Activated T-cell treated with anti-CD3 and anti-CD28 coated beads, Interleukin-2, amount 50 U/mL, for 72 hours (primary cell): Measurements from ENCODE around the gene PDGFD. TPM values are rescaled to one million over a fixed set of nuclear protein-coding genes. Genes with fewer than 3 reads are reported as not detected.

Experiments
- ATAC-seq, 2 donors: fragments of 150-1000 bp; cut with Tn5 transposase; replicated peaks in 1 of 2; 2 replicates each; pipeline ENCODE4 v1.10.0; 2021; ENCODE audit warnings: moderate library complexity in 2 of 2, mild to moderate bottlenecking in 1 of 2
- DNase-seq, 2 donors: peaks; one replicate each; pipeline ENCODE4 v3.0.0; 2021 to 2022; ENCODE audit warnings: mixed read lengths in 1 of 2
- H3K27ac Mint-ChIP-seq: one replicate; pipeline ENCODE4 v1.8.0; 2022; ENCODE audit warnings: mild to moderate bottlenecking, moderate library complexity, mixed read lengths
- H3K27me3 Mint-ChIP-seq: one replicate; pipeline ENCODE4 v1.8.0; 2022; ENCODE audit warnings: low read depth, mixed read lengths
- H3K36me3 Mint-ChIP-seq, 2 donors: one replicate each; pipeline ENCODE4 v1.8.0; 2022; ENCODE audit warnings: mixed read lengths in 2 of 2, mild to moderate bottlenecking in 1 of 2; ENCODE audit not compliant: insufficient read depth in 2 of 2
- H3K4me1 Mint-ChIP-seq: one replicate; pipeline ENCODE4 v1.8.0; 2022; ENCODE audit warnings: low read depth, mixed read lengths
- H3K4me3 Mint-ChIP-seq, 2 donors: one replicate each; pipeline ENCODE4 v1.8.0; 2022; ENCODE audit warnings: mild to moderate bottlenecking in 2 of 2, mixed read lengths in 2 of 2, moderate library complexity in 2 of 2
- H3K9me3 Mint-ChIP-seq, 2 donors: one replicate each; pipeline ENCODE4 v1.8.0; 2022; ENCODE audit warnings: mixed read lengths in 2 of 2
- total RNA-seq, 2 donors: library from RNA; stranded (reverse); gene quantifications; one replicate each; pipeline ENCODE4 v1.2.3, GENCODE V29; 2022

PDGFD gene
- total RNA-seq, 2 donors from 2014 or later, result 0.05 TPM; not detected in 1

- Mint-ChIP-seq H3K4me3 (no peak overlapping the region), H3K9me3 (no peaks in the 10 kb centered on the region), H3K4me1 (no peaks in the 10 kb centered on the region), H3K27ac (no peak overlapping the region), H3K27me3 (no peaks in the 10 kb centered on the region), H3K36me3 (no peaks in the 10 kb centered on the region)
- DNase-seq (no peak), ATAC-seq (no peak)
These were observed 34.8 kb downstream of the PDGFD start for GRCh38 chr11:104129145-104129544.

- Mint-ChIP-seq H3K4me3 (no peak overlapping the region), H3K36me3 (no peaks in the 10 kb centered on the region), H3K27me3 (no peaks in the 10 kb centered on the region), H3K27ac (no peak overlapping the region), H3K4me1 (no peaks in the 10 kb centered on the region), H3K9me3 (no peaks in the 10 kb centered on the region)
- DNase-seq, result no peak
- no peak for ATAC-seq
These were observed 36.1 kb downstream of the PDGFD start for GRCh38 chr11:104127828-104128227.

GRCh38 chr11:104126464-104126863, 37.5 kb downstream of the PDGFD start:
- Mint-ChIP-seq H3K27me3 (no peaks in the 10 kb centered on the region), H3K27ac (no peak overlapping the region), H3K9me3 (no peaks in the 10 kb centered on the region), H3K4me3 (no peak overlapping the region), H3K36me3 (no peaks in the 10 kb centered on the region), H3K4me1 (no peaks in the 10 kb centered on the region)
- DNase-seq (no peak), ATAC-seq (no peak)

GRCh38 chr11:104124979-104125378, 39.0 kb downstream of the PDGFD start:
- DNase-seq (no peak), ATAC-seq (no peak)
- Mint-ChIP-seq H3K27me3 (no peaks in the 10 kb centered on the region), H3K27ac (no peak overlapping the region), H3K9me3 (no peaks in the 10 kb centered on the region), H3K36me3 (no peaks in the 10 kb centered on the region), H3K4me3 (no peak overlapping the region), H3K4me1 (no peaks in the 10 kb centered on the region)

GRCh38 chr11:104122836-104123235, 41.1 kb downstream of the PDGFD start:
- no peaks in the 10 kb centered on the region for H3K36me3 Mint-ChIP-seq
- DNase-seq, result no peak
- H3K27me3 Mint-ChIP-seq, result no peaks in the 10 kb centered on the region
- ATAC-seq, result no peak
- no peaks in the 10 kb centered on the region for H3K4me1 Mint-ChIP-seq
- H3K9me3 Mint-ChIP-seq, result no peaks in the 10 kb centered on the region
- H3K4me3 Mint-ChIP-seq, result no peak overlapping the region
- H3K27ac Mint-ChIP-seq, result no peak overlapping the region

- Mint-ChIP-seq H3K27ac (no peak overlapping the region), H3K36me3 (no peaks in the 10 kb centered on the region), H3K4me3 (no peak overlapping the region), H3K4me1 (no peaks in the 10 kb centered on the region), H3K9me3 (no peaks in the 10 kb centered on the region), H3K27me3 (no peaks in the 10 kb centered on the region)
- DNase-seq (no peak), ATAC-seq (no peak)
These were observed 41.8 kb downstream of the PDGFD start for GRCh38 chr11:104122011-104122635.

- ATAC-seq, result no peak
- Mint-ChIP-seq H3K27ac (peak overlapping the region; percentile 63), H3K27me3 (no peaks in the 10 kb centered on the region), H3K4me1 (no peaks in the 10 kb centered on the region), H3K9me3 (peaks cover 0 to 3% of the 10 kb centered on the region in 2 donors), H3K36me3 (no peaks in the 10 kb centered on the region), H3K4me3 (no peak overlapping the region)
- no peak for DNase-seq
These were observed 43.3 kb downstream of the PDGFD start for GRCh38 chr11:104120493-104121137.

GRCh38 chr11:104118105-104118744, 45.7 kb downstream of the PDGFD start:
- DNase-seq, result no peak
- peak in 1 of 2 donors; percentile 40 for ATAC-seq
- Mint-ChIP-seq H3K27ac (no peak overlapping the region), H3K27me3 (no peaks in the 10 kb centered on the region), H3K4me3 (no peak overlapping the region), H3K36me3 (no peaks in the 10 kb centered on the region), H3K4me1 (no peaks in the 10 kb centered on the region), H3K9me3 (peaks cover 0 to 4% of the 10 kb centered on the region in 2 donors)

GRCh38 chr11:104113541-104113940, 50.4 kb downstream of the PDGFD start:
- Mint-ChIP-seq H3K4me3 (no peak overlapping the region), H3K27ac (no peak overlapping the region), H3K36me3 (no peaks in the 10 kb centered on the region), H3K9me3 (peaks cover 0 to 4% of the 10 kb centered on the region in 2 donors), H3K27me3 (no peaks in the 10 kb centered on the region), H3K4me1 (no peaks in the 10 kb centered on the region)
- ATAC-seq (no peak), DNase-seq (no peak)

- no peak for ATAC-seq
- Mint-ChIP-seq H3K27ac (no peak overlapping the region), H3K36me3 (no peaks in the 10 kb centered on the region), H3K4me3 (no peak overlapping the region), H3K9me3 (no peaks in the 10 kb centered on the region), H3K27me3 (no peaks in the 10 kb centered on the region), H3K4me1 (no peaks in the 10 kb centered on the region)
- DNase-seq, result no peak
These were observed 57.7 kb downstream of the PDGFD start for GRCh38 chr11:104106136-104106754.

GRCh38 chr11:104105155-104105554, 58.8 kb downstream of the PDGFD start:
- Mint-ChIP-seq H3K36me3 (no peaks in the 10 kb centered on the region), H3K27me3 (no peaks in the 10 kb centered on the region), H3K27ac (no peak overlapping the region), H3K4me1 (no peaks in the 10 kb centered on the region), H3K9me3 (peaks cover 0 to under 1% of the 10 kb centered on the region in 2 donors), H3K4me3 (no peak overlapping the region)
- DNase-seq (no peak), ATAC-seq (no peak)

- no peaks in the 10 kb centered on the region for H3K4me1 Mint-ChIP-seq
- no peak for DNase-seq
- H3K9me3 Mint-ChIP-seq, result peaks cover 0 to 1% of the 10 kb centered on the region in 2 donors
- no peak overlapping the region for H3K27ac Mint-ChIP-seq
- no peaks in the 10 kb centered on the region for H3K27me3 Mint-ChIP-seq
- no peak overlapping the region for H3K4me3 Mint-ChIP-seq
- no peak for ATAC-seq
- no peaks in the 10 kb centered on the region for H3K36me3 Mint-ChIP-seq
These were observed 59.3 kb downstream of the PDGFD start for GRCh38 chr11:104104664-104105063.

- Mint-ChIP-seq H3K27me3 (no peaks in the 10 kb centered on the region), H3K9me3 (peaks cover 0 to 1% of the 10 kb centered on the region in 2 donors), H3K36me3 (no peaks in the 10 kb centered on the region), H3K4me3 (no peak overlapping the region), H3K27ac (no peak overlapping the region), H3K4me1 (no peaks in the 10 kb centered on the region)
- DNase-seq (no peak), ATAC-seq (no peak)
These were observed 59.7 kb downstream of the PDGFD start for GRCh38 chr11:104104201-104104600.
